ENCODE measurements around the gene FCGBP. TPM values are rescaled to one million over a fixed set of nuclear protein-coding genes. Genes with fewer than 3 reads are reported as not detected.

The FCGBP gene
- total RNA-seq, 1 donor from 2014 or later = 0.53 TPM

DNA sequence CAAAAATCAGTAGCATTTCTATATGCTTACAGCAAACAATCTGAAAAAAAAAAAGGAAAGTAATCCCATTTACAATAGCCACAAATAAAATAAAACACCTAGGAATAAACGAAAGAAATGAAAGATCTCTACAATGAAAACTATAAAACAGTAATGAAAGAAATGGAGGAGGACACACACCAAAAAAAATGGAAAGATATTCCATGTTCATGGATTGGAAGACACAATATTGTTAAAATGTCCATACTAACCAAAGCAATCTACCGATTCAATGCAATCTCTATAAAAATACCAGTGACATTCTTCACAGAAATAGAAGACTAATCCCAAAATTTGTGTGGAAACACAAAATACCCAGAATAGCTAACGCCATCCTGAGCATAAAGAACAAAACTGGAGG, 4.7 kb downstream of the FCGBP start:
- Histone ChIP-seq H3K4me3 (ENCODE audit: low read depth, low read length) (no peak overlapping the region), H3K27me3 (ENCODE audit: control insufficient read depth, insufficient read depth, low read length) (no peaks in the 10 kb centered on the region), H3K36me3 (ENCODE audit: control insufficient read depth, insufficient read depth, low read length) (no peaks in the 10 kb centered on the region)
- TF ChIP-seq, protein P1, sequence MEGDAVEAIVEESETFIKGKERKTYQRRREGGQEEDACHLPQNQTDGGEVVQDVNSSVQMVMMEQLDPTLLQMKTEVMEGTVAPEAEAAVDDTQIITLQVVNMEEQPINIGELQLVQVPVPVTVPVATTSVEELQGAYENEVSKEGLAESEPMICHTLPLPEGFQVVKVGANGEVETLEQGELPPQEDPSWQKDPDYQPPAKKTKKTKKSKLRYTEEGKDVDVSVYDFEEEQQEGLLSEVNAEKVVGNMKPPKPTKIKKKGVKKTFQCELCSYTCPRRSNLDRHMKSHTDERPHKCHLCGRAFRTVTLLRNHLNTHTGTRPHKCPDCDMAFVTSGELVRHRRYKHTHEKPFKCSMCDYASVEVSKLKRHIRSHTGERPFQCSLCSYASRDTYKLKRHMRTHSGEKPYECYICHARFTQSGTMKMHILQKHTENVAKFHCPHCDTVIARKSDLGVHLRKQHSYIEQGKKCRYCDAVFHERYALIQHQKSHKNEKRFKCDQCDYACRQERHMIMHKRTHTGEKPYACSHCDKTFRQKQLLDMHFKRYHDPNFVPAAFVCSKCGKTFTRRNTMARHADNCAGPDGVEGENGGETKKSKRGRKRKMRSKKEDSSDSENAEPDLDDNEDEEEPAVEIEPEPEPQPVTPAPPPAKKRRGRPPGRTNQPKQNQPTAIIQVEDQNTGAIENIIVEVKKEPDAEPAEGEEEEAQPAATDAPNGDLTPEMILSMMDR (IDR thresholded peaks at IDR 0.05; ENCODE audit: insufficient read depth, low read length, severe bottlenecking) = no peak
- FAIRE-seq (no peak), DNase-seq (ENCODE audit: low read depth) (no peak)

DNA sequence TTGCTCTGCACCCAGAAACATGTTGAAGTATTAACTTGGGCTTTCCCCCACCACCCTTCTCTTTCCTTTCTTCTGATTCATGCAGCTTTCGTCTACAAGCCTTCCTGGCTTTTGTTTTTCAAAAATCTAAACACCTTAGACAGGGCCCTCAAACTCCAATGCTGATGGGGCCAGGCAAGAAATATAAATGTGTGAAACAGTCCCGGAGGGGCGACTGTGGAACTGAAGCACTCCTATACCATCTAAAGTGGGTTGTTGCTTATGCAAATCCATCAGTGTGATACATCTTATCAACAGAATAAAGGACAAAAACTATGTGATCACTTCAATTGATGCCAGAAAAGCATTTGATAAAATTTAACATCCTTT, 6.1 kb downstream of the FCGBP start:
- H3K36me3 ChIP-seq (ENCODE audit: control insufficient read depth, insufficient read depth, low read length) = no peaks in the 10 kb centered on the region
- DNase-seq (ENCODE audit: low read depth) (no peak), FAIRE-seq (no peak)
- TF ChIP-seq, protein P1 (IDR thresholded peaks at IDR 0.05; ENCODE audit: insufficient read depth, low read length, severe bottlenecking) = no peak
- no peaks in the 10 kb centered on the region for H3K27me3 ChIP-seq (ENCODE audit: control insufficient read depth, insufficient read depth, low read length)
- no peak overlapping the region for H3K4me3 ChIP-seq (ENCODE audit: low read depth, low read length)

DNA sequence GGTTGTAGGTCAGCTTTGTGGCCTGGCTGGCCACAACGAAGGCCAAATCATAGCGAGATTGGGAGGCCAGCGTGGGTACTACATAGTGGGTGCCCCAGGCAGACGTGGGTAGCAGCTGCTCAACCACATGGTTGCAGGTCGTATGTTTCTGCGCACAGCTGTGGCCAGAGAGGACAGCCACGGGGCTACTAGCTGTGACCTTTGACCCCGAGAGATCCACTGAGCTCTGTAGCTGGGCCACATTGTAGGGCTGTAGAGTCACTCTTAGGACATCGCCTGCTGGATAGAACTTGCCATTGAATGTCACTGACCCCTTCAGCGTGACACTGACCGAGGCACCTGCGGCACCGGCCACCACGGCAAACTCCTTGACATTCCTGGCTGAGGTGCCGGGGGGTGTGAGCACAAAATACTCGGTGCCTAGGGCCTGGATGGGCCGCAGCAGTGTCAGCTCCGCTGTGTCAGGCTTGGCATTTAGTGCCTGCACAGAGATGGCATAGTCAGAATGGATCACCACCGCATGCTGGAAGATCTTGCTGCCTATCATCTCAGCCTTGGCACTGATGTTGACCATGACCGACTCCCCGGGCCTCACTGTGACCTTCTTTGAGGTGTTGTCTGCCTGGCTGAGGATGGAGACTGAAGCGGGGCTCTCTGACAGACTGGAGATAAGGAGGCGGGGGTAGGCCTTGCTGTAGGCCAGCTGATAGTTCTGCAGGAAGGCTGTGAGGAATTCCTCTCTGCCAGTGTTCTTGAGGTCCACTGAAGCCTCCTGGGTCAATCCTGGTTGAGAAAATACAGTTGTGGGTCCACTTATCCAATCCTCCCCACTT, 6.7 kb downstream of the FCGBP start:
- FAIRE-seq (no peak), DNase-seq (ENCODE audit: low read depth) (no peak)
- TF ChIP-seq, protein P1 (IDR thresholded peaks at IDR 0.05; ENCODE audit: insufficient read depth, low read length, severe bottlenecking) = no peak
- H3K27me3 ChIP-seq (ENCODE audit: control insufficient read depth, insufficient read depth, low read length) = no peaks in the 10 kb centered on the region
- H3K4me3 ChIP-seq (ENCODE audit: low read depth, low read length) = no peak overlapping the region
- no peaks in the 10 kb centered on the region for H3K36me3 ChIP-seq (ENCODE audit: control insufficient read depth, insufficient read depth, low read length)

DNA sequence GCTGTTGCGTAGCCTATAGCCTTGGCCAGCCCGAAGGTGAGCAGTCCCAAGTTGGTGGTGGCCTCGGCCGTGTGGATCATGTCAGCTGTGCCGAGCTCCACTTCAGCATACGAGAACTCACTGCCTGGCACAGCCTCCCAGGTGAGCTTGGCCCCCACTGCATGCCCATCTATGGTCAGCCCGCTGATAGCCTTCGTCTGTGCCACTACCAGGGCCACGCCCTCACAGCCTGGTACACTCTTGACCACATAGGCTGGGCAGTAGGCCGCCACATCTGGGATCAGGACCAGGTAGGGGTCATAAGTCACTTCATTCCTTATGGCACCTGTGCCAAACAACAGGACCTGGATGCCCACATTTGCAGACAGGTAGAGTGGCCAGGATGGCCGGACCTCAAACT, 7.4 kb downstream of the FCGBP start:
- no peak overlapping the region for H3K4me3 ChIP-seq (ENCODE audit: low read depth, low read length)
- no peak for FAIRE-seq
- H3K36me3 ChIP-seq (ENCODE audit: control insufficient read depth, insufficient read depth, low read length) = no peaks in the 10 kb centered on the region
- TF ChIP-seq, protein P1 (IDR thresholded peaks at IDR 0.05; ENCODE audit: insufficient read depth, low read length, severe bottlenecking) = no peak
- no peak for DNase-seq (ENCODE audit: low read depth)
- H3K27me3 ChIP-seq (ENCODE audit: control insufficient read depth, insufficient read depth, low read length) = no peaks in the 10 kb centered on the region

DNA sequence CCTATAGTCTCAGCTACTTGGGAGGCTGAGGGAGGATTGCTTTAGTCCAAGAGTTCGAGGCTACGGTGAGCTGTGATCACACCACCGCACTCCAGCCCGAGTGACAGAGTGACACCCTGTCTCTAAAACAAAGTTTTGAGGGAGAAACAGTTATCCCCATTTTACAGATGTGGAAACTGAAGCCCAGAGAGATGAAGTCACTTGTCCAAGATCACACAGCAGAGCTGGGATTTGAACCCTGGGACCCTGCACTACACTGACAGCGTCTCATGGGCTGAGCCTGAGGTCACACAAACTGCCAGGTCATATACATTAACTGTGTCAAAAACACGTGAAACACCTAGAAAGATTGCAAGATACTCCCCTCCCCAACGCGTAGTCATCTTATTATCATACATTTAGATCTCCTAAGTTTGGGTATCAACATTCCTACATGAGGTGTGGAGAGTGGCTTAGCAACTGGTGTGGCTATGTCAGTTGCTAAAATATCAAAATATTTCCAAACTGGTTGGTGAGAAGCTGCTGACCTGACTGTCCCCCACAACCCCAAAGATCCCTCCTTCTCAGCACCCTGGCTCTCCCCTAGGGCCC, 8.2 kb downstream of the FCGBP start:
- Histone ChIP-seq H3K27me3 (ENCODE audit: control insufficient read depth, insufficient read depth, low read length) (no peaks in the 10 kb centered on the region), H3K36me3 (ENCODE audit: control insufficient read depth, insufficient read depth, low read length) (no peaks in the 10 kb centered on the region), H3K4me3 (ENCODE audit: low read depth, low read length) (no peak overlapping the region)
- TF ChIP-seq, protein P1 (IDR thresholded peaks at IDR 0.05; ENCODE audit: insufficient read depth, low read length, severe bottlenecking) = no peak
- FAIRE-seq = no peak
- DNase-seq (ENCODE audit: low read depth) = no peak

Measured in bronchial epithelial cell (primary cell).